Endothelial cell of umbilical vein (primary cell): ENCODE data around the gene C8A.

ENCODE experiments used
- CTCF ChIP-seq, 2 donors: IDR thresholded peaks; 1 replicate in 1 of 2; 2 replicates in 1 of 2; pipeline ENCODE4 v1.5.1; 2011; ENCODE audit warnings: low read length in 2 of 2, mild to moderate bottlenecking in 2 of 2, moderate library complexity in 2 of 2, control low read depth in 1 of 2, inconsistent platforms in 1 of 2, low read depth in 1 of 2; ENCODE audit not compliant: insufficient read depth in 1 of 2; ENCODE audit errors: extremely low read depth in 1 of 2
- EZH2 ChIP-seq: IDR thresholded peaks from 2 replicates; pipeline ENCODE4 v1.6.1; 2012; ENCODE audit warnings: borderline replicate concordance, low read depth, mild to moderate bottlenecking, moderate library complexity, low read length, inconsistent platforms; ENCODE audit not compliant: severe bottlenecking
- POLR2AphosphoS5 ChIP-seq: IDR thresholded peaks from 2 replicates; pipeline ENCODE4 v1.6.1; 2012; ENCODE audit warnings: low read depth, mild to moderate bottlenecking, control low read depth, low read length, moderate library complexity; ENCODE audit not compliant: insufficient read depth

GRCh38 chr1:56831871-56832693 is 22.5 kb upstream of the C8A start:
- TF ChIP-seq EZH2 (no peak), POLR2AphosphoS5 (peak; percentile 24), CTCF (IDR thresholded peaks at IDR 0.05; ENCODE audit: extremely low read depth in 1 of 2, insufficient read depth in 1 of 2, low read depth in 1 of 2, low read length in 2 of 2) (peak; percentile 86 to 93)
